Endometrium (tissue), 2 donors: ENCODE measurements around the gene NAA80.

Experiments
- FAIRE-seq: peaks from 2 replicates; lab custom pipeline; 2012; peaks lifted over from hg19 to GRCh38; lab: Jason Lieb, UNC
- donor health status: control.
- donor health status: control.

The NAA80 gene

GRCh38 chr3:50256978-50257890 is 42.0 kb downstream of the NAA80 start:
- no peak for FAIRE-seq

- FAIRE-seq = no peak
Measured at GRCh38 chr3:50255251-50255615, 44.0 kb downstream of the NAA80 start.

GRCh38 chr3:50254577-50255250 is 44.5 kb downstream of the NAA80 start:
- FAIRE-seq = no peak

- no peak for FAIRE-seq
Measured at GRCh38 chr3:50251220-50251619, 48.0 kb downstream of the NAA80 start.

GRCh38 chr3:50250514-50250913 is 48.7 kb downstream of the NAA80 start:
- no peak for FAIRE-seq

- FAIRE-seq = no peak
Measured at GRCh38 chr3:50249457-50249856, 49.7 kb downstream of the NAA80 start.

GRCh38 chr3:50248387-50248786 is 50.8 kb downstream of the NAA80 start:
- no peak for FAIRE-seq

- no peak for FAIRE-seq
Measured at GRCh38 chr3:50246517-50246954, 52.7 kb downstream of the NAA80 start.
